Trophoblast cell (in vitro differentiated cells and primary cell): Measurements from ENCODE around the gene C1orf226.

Source experiments
- DNase-seq, 2 donors: peaks; one replicate each; pipeline ENCODE4 v3.0.0-alpha.2; 2016
- H2AFZ ChIP-seq: 2 replicates; pipeline ENCODE4 v1.6.1; 2013; ENCODE audit warnings: low read length, moderate library complexity, mild to moderate bottlenecking; ENCODE audit not compliant: insufficient read depth, poor library complexity
- H2AK5ac ChIP-seq: 2 replicates; pipeline ENCODE4 v1.6.1; 2013; ENCODE audit warnings: mild to moderate bottlenecking, low read length
- H2BK120ac ChIP-seq: 2 replicates; pipeline ENCODE4 v1.6.1; 2013; ENCODE audit warnings: low read length, mild to moderate bottlenecking, moderate library complexity; ENCODE audit not compliant: insufficient read depth, poor library complexity
- H2BK12ac ChIP-seq: 2 replicates; pipeline ENCODE4 v1.6.1; 2013; ENCODE audit warnings: mild to moderate bottlenecking, low read length, moderate library complexity
- H2BK5ac ChIP-seq: 2 replicates; pipeline ENCODE4 v1.6.1; 2013; ENCODE audit warnings: low read length, low read depth, moderate library complexity, mild to moderate bottlenecking; ENCODE audit not compliant: poor library complexity
- H3K14ac ChIP-seq: 2 replicates; pipeline ENCODE4 v1.6.1; 2013; ENCODE audit warnings: mild to moderate bottlenecking, low read length
- H3K18ac ChIP-seq: 2 replicates; pipeline ENCODE4 v1.6.1; 2013; ENCODE audit warnings: mild to moderate bottlenecking, low read length
- H3K23ac ChIP-seq: 2 replicates; pipeline ENCODE4 v1.6.1; 2013; ENCODE audit warnings: low read length
- H3K27ac ChIP-seq: 2 replicates; pipeline ENCODE4 v1.5.1; 2013; ENCODE audit warnings: low read depth, mild to moderate bottlenecking, inconsistent platforms, low read length, moderate library complexity
- H3K27me3 ChIP-seq: 2 replicates; pipeline ENCODE4 v1.6.1; 2013; ENCODE audit warnings: inconsistent platforms, mild to moderate bottlenecking, low read length, moderate library complexity; ENCODE audit not compliant: insufficient read depth
- H3K36me3 ChIP-seq, 2 experiments: 1 replicate in 1 of 2; 2 replicates in 1 of 2; pipeline ENCODE4 v1.6.1; 2013; ENCODE audit warnings: low read length in 2 of 2, mild to moderate bottlenecking in 2 of 2, moderate library complexity in 1 of 2; ENCODE audit not compliant: insufficient read depth in 2 of 2, control insufficient read depth in 1 of 2
- H3K4ac ChIP-seq: 2 replicates; pipeline ENCODE4 v1.6.1; 2013; ENCODE audit warnings: low read depth, mild to moderate bottlenecking, low read length, moderate library complexity
- H3K4me1 ChIP-seq, 2 experiments: 1 replicate in 1 of 2; 2 replicates in 1 of 2; pipeline ENCODE4 v1.6.1; 2013; ENCODE audit warnings: low read length in 2 of 2, mild to moderate bottlenecking in 2 of 2, moderate library complexity in 1 of 2; ENCODE audit not compliant: insufficient read depth in 2 of 2, control insufficient read depth in 1 of 2
- H3K4me2 ChIP-seq: 2 replicates; pipeline ENCODE4 v1.6.1; 2013; ENCODE audit warnings: inconsistent platforms, mild to moderate bottlenecking, low read length, moderate library complexity
- H3K4me3 ChIP-seq: 2 replicates; pipeline ENCODE4 v1.5.1; 2013; ENCODE audit warnings: mild to moderate bottlenecking, low read depth, low read length, inconsistent platforms
- H3K79me1 ChIP-seq: one replicate; pipeline ENCODE4 v1.6.1; 2013; ENCODE audit warnings: low read length
- H3K79me2 ChIP-seq: 2 replicates; pipeline ENCODE4 v1.6.1; 2013; ENCODE audit warnings: low read length, mild to moderate bottlenecking; ENCODE audit not compliant: control insufficient read depth, insufficient read depth, poor library complexity
- H3K9ac ChIP-seq: 2 replicates; pipeline ENCODE4 v1.6.1; 2013; ENCODE audit warnings: mild to moderate bottlenecking, low read length
- H3K9me3 ChIP-seq: 2 replicates; pipeline ENCODE4 v1.6.1; 2013; ENCODE audit warnings: low read depth, mild to moderate bottlenecking, control low read depth, inconsistent platforms, low read length; ENCODE audit not compliant: insufficient read depth
- H4K12ac ChIP-seq: 2 replicates; pipeline ENCODE4 v1.6.1; 2013; ENCODE audit warnings: low read depth, mild to moderate bottlenecking, low read length, moderate library complexity
- H4K8ac ChIP-seq: 2 replicates; pipeline ENCODE4 v1.6.1; 2013; ENCODE audit warnings: low read depth, mild to moderate bottlenecking, low read length, moderate library complexity
- H4K91ac ChIP-seq: one replicate; pipeline ENCODE4 v1.6.1; 2013; ENCODE audit warnings: low read depth, mild to moderate bottlenecking, low read length, moderate library complexity
- WGBS: extraction: QIAGEN DNeasy Blood & Tissue Kit; methylation state at CpG from one replicate; pipeline ENCODE4 v1.1.7; 2013; ENCODE audit warnings: missing lambda C conversion rate; ENCODE audit not compliant: insufficient read length, insufficient coverage; ENCODE audit errors: extremely low coverage; 5-methylcytosine and 5-hydroxymethylcytosine counted together

Gene C1orf226

DNA sequence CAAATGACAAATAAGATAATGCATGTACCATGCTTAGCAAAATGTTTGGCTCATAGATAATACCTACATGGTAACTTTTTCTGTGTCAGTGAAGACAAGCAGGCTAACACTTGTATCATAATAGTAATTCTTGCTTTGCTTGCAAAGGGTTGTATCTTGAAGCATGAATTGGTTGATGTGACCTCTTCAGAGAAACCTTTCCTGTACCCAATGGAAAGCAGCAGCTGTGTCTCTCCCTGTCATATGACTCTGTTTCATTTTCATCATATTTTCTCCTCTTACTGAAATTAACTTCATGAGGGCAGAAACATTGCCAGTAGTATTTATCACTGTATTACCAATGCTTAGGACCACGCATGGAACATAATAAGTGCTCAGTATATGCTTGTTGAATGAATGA is 26.0 kb downstream of the C1orf226 start:
- Histone ChIP-seq H2AK5ac (no peak overlapping the region), H3K79me1 (no peaks in the 10 kb centered on the region), H3K27ac (no peak overlapping the region), H3K9me3 (no peaks in the 10 kb centered on the region), H3K4me2 (no peak overlapping the region), H3K36me3 (no peaks in the 10 kb centered on the region), H3K18ac (no peak overlapping the region), H3K79me2 (no peaks in the 10 kb centered on the region), H4K91ac (no peak overlapping the region), H3K23ac (no peak overlapping the region), H3K4ac (no peak overlapping the region), H2BK12ac (no peak overlapping the region), H3K14ac (no peak overlapping the region), H2BK5ac (no peak overlapping the region), H3K9ac (no peak overlapping the region), H2BK120ac (no peak overlapping the region), H4K8ac (no peak overlapping the region), H3K4me1 (peaks cover 2% of the 10 kb centered on the region in 2 experiments), H3K4me3 (no peak overlapping the region), H4K12ac (no peak overlapping the region), H2AFZ (no peak overlapping the region), H3K27me3 (no peaks in the 10 kb centered on the region)
- no peak for DNase-seq
- WGBS: no CpG with 5 or more reads among the region's 1 CpG

- no CpG with 5 or more reads among the region's 3 CpGs for WGBS
These were observed 30.5 kb downstream of the C1orf226 start, which contains the start of gene SH2D1B for GRCh38 chr1:162412002-162412401. Gene SH2D1B (minus strand): TSS chr1:162412136. CDS start chr1:162412016, 120 bp downstream.

GRCh38 chr1:162416215-162416614 is 34.7 kb downstream of the C1orf226 start:
- H3K79me1 ChIP-seq: no peaks in the 10 kb centered on the region
- H3K4me1 ChIP-seq: no peaks in the 10 kb centered on the region
- no peak overlapping the region for H3K18ac ChIP-seq
- H2BK12ac ChIP-seq: no peak overlapping the region
- H3K23ac ChIP-seq: no peak overlapping the region
- H2AK5ac ChIP-seq: no peak overlapping the region
- no peak overlapping the region for H4K91ac ChIP-seq
- no peak overlapping the region for H3K4me2 ChIP-seq
- H3K27ac ChIP-seq: no peak overlapping the region
- DNase-seq: no peak
- no peak overlapping the region for H3K14ac ChIP-seq
- no peak overlapping the region for H3K4ac ChIP-seq
- no peak overlapping the region for H2BK5ac ChIP-seq
- no peak overlapping the region for H2BK120ac ChIP-seq
- H3K36me3 ChIP-seq: no peaks in the 10 kb centered on the region
- H2AFZ ChIP-seq: no peak overlapping the region
- no peak overlapping the region for H3K9ac ChIP-seq
- no peak overlapping the region for H4K12ac ChIP-seq
- H3K27me3 ChIP-seq: no peaks in the 10 kb centered on the region
- H3K9me3 ChIP-seq: no peaks in the 10 kb centered on the region
- H3K79me2 ChIP-seq: no peaks in the 10 kb centered on the region
- H3K4me3 ChIP-seq: no peak overlapping the region
- H4K8ac ChIP-seq: no peak overlapping the region

More at GRCh38 chr1:162412002-162412401, 30.5 kb downstream of the C1orf226 start, which contains the start of gene SH2D1B:
- no peak within 1 kb of the TSS for H3K27ac ChIP-seq
- H2BK120ac ChIP-seq: no peak within 1 kb of the TSS
- H3K4ac ChIP-seq: no peak within 1 kb of the TSS
- no peak within 1 kb of the TSS for H3K9ac ChIP-seq
- H2AFZ ChIP-seq: no peak within 1 kb of the TSS
- no peak within 1 kb of the TSS for H2BK12ac ChIP-seq
- no peaks in the 10 kb centered on the region for H3K79me1 ChIP-seq
- H4K91ac ChIP-seq: no peak within 1 kb of the TSS
- no peak within 1 kb of the TSS for H2AK5ac ChIP-seq
- H3K14ac ChIP-seq: no peak within 1 kb of the TSS
- DNase-seq: no peak
- H3K4me2 ChIP-seq: no peak within 1 kb of the TSS
- H3K9me3 ChIP-seq: no peaks in the 10 kb centered on the region
- peaks cover 0 to 2% of the 10 kb centered on the region in 2 experiments for H3K4me1 ChIP-seq
- H4K8ac ChIP-seq: no peak within 1 kb of the TSS
- H2BK5ac ChIP-seq: no peak within 1 kb of the TSS
- H3K23ac ChIP-seq: no peak within 1 kb of the TSS
- H3K36me3 ChIP-seq: no peaks in the 10 kb centered on the region
- H4K12ac ChIP-seq: no peak within 1 kb of the TSS
- no peak within 1 kb of the TSS for H3K18ac ChIP-seq
- no peak within 1 kb of the TSS for H3K4me3 ChIP-seq
- no peaks in the 10 kb centered on the region for H3K27me3 ChIP-seq
- H3K79me2 ChIP-seq: no peaks in the 10 kb centered on the region

DNA sequence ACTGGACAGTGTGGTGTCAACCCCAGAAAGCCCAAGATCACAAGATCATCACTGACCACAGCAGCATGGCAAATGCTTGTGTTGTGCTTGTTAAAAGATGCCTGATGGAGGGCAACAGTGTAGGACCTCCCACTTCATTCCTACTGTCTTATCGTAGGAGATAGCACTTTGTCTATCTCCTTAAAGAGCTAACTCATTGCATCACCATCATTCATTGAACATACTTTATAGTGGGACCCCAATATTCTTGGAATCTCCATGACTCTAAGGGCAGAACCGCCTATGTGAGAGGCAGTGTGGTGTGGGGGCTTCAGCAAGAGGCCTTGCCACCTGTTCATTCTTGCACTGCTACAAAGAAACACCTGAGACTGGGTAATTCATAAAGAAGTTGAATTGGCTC is 35.4 kb downstream of the C1orf226 start:
- no peak for DNase-seq
- Histone ChIP-seq H3K23ac (no peak overlapping the region), H3K4ac (no peak overlapping the region), H2AK5ac (no peak overlapping the region), H3K4me2 (no peak overlapping the region), H2AFZ (no peak overlapping the region), H3K36me3 (no peaks in the 10 kb centered on the region), H2BK120ac (no peak overlapping the region), H4K12ac (no peak overlapping the region), H4K8ac (no peak overlapping the region), H3K9ac (no peak overlapping the region), H3K4me3 (no peak overlapping the region), H3K18ac (no peak overlapping the region), H3K14ac (no peak overlapping the region), H3K9me3 (no peaks in the 10 kb centered on the region), H3K79me2 (no peaks in the 10 kb centered on the region), H2BK5ac (no peak overlapping the region), H3K27ac (no peak overlapping the region), H3K27me3 (no peaks in the 10 kb centered on the region), H3K4me1 (no peaks in the 10 kb centered on the region), H2BK12ac (no peak overlapping the region), H3K79me1 (no peaks in the 10 kb centered on the region), H4K91ac (no peak overlapping the region)
- whole genome bisulfite sequencing: no CpG with 5 or more reads among the region's 2 CpGs
